EL (cell line): ENCODE data around the gene FBXO3.

Experiments used
- DNase-seq: peaks from one replicate; pipeline ENCODE4 v3.0.0-alpha.2; 2016

FBXO3 gene

DNA sequence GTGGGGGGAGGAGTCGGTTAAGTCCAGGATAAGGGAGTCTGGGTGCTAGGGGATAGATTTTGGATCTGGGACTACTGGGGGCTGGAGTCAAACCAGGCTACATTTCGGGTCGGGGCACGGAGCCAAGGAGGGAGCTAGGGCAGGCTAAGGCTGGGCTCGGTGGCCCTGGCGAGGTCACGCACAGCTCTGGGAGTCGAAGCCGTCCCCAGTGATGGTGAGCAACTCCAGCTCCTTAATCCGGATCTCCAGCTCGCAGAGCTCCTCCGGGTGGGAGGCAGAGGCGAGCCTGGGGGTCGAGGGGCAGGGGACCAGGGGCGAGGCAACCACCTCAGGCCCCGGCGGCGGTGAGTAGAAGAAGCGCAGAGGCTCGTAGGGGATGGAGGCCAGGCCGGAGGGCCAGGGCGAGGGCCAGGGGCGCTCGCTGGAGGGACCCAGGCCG lies 74.2 kb downstream of the FBXO3 start:
- no peak for DNase-seq

DNA sequence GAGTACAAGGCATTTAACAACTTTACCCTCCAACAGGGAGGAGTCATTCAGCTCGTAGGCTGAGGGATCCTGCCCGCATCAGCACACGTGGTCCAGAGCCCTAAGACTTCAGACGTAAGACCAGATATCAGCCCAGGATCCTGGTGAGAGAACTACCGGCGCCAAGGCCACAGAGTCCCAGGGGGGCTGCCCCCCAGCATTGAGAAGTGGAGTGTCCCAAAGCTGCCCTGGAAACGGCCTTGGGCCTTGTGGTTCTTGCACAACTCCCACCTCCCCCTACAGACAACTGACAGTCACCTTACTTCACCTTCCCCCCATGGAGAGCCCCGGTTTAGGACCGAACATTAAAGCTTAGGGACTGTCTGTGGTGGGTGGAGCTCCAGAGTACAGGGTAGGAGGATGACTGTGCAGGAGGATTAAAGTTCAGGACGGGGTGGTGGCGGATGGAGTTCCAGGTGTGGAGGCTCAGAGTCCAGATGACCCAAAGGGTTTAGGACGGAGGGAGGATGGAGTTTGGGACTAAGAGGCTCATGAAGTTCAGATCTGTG lies 74.7 kb downstream of the FBXO3 start:
- no peak for DNase-seq

DNA sequence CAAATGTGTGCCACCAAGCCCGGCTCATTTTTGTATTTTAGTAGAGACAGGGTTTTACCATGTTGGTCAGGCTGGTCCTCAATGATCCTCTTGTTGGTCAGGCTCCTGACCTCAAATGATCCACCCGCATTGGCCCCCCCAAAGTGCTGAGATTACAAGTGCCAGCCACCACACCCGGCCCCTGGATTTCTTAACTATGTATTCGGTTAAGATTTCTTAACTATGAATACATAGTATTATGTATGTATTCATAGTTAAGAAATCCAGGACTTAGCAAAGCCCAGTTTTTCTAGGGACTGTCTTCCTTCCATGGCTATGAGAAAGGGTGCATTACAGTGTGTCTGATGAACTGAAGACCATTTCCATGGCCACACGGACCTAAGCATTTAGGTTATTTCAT lies 75.4 kb downstream of the FBXO3 start:
- DNase-seq, result no peak

DNA sequence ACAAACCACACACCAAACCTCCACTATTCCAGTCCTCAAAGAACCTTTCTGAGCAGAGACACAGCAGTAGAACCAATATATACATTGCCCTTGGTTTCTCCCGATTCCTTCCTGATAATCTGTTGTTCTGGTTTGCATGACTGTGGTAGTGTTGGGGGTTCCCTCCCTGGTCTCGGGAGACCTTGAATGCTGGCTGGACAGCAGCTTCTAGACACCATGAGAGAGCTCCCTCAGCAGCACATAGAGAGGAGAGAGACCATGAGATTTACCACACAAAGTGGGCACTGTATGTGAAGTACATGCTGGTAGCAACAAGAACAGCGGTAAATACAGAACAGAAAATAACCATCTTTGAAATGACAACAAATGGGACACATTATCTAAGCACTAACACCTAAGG lies 76.3 kb downstream of the FBXO3 start:
- DNase-seq, result no peak

DNA sequence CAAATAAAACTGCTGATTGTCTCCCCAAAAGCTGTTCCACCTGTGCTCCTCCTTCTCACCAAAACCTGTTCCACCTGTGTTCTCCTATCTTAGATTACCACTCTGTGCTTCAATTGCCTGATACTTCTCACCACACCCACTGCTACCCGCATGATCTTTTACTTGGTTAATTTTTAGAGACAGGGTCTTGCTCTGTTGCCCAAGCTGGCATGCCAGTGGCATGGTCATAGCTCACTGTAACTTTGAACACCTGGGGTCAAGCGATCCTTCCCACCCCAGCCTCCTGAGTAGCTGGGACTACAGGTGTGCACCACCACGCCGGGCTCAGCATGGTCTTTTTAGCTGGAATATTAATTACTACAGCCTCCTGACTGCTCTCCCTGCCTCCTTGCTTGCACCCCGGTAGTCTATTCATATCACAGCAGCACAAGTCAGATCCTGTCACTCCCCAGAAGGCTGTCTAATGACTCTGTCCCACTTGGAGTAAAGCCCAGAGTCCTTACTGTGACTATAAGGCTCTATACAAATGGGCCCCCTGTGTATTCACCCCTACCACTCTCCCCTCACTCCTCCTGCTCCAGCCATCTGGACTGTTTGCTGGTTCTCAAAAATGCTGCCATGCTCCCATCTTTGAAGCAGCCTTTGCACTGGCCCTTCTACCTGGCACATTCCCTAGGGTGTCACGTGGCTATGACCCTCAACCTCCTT lies 77.2 kb downstream of the FBXO3 start:
- DNase-seq, result no peak

DNA sequence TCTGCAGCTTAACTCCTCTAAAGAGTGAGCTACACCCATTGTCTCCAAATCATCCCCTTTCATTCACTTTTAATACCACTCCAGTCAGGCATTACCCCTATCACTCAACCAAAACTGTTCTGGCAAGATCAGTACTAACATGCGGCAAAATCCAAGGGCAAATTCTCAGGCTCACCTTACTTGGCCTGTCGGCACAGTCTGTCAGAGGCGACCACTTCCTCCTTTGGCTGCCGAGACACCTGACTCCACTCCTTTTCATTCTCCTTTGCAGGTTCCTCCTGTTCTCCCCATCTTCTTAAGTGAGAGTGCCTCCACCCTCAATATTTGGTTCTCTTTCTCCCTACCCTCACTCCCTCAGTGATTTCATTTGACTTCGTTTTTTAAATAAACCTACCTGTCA lies 77.9 kb downstream of the FBXO3 start:
- DNase-seq, result no peak

DNA sequence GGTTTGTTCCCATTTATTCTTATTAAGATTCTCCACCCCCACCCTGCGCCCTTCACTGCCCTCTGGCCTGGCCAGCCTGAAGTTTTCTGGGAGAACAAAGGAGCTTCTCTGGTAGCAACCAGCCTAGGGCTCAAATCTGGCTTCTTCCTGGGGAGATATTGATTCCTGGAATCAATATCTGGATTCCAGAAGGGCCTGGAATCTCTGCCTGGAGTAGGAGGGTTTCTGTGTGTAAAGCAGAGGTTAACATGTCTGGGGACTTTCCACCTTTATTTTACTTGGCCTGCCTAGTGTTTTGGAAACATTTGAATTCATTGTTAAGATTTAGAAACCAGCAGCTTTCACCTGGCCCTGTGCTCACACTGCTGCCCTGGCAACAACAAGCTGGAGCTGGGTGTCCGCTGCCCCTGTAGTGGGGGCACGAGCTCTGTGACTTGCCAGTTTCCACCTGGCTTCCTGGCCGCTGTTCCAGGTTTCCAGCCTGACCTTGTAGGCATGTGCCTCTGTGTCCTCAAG lies 79.2 kb downstream of the FBXO3 start:
- no peak for DNase-seq

DNA sequence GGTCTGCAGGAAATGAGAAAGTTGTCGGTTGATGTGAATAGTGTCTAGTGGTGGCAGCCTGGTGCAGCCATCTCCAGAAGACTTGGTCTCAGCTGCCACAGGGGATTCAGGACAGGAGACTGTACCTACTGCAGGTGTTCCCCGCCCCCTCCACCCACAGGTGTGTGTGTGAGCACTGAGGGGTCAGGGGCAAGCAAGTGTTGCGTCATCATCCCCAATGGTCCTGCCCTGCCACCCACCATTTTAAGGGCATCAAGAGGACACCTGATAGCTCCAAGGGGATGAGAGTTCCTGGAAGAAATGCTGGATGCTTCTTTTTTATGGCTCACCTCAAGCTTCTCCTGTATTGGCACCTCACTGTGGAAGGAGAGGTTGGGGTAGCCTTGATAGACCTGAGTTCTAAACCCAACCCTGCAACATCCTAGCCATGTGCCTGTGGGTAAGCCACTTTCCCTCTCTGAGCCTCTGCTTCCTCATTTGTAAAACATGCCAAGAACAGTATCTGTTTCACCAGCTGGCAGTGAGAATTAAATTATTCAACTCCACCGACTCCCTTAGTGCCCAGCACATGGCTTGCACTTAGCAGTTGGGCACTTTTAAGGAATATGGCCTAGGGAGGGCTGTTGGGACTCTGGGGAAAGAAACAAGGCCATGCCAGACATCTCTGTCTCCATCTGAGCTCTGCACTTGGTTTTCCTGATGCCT lies 79.8 kb downstream of the FBXO3 start:
- no peak for DNase-seq

DNA sequence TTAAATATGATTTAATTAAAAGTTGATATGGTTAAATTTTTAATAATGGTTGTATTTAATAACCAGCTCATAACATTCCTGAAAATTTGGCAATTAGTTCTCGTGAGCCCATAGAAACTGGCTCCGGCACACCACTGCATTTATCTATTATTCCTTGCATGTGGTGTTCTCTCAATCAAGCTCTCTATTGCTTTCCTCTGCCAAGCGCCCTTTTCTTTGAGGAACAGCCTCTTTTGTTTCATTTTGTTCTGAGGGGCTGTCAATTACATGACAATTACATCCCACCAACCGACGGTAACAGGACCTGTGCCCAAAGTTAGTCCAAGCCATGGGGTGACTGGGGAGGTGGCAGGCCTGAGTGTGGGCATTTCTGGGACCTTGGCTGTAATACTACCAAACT lies 81.8 kb downstream of the FBXO3 start:
- DNase-seq, result no peak

DNA sequence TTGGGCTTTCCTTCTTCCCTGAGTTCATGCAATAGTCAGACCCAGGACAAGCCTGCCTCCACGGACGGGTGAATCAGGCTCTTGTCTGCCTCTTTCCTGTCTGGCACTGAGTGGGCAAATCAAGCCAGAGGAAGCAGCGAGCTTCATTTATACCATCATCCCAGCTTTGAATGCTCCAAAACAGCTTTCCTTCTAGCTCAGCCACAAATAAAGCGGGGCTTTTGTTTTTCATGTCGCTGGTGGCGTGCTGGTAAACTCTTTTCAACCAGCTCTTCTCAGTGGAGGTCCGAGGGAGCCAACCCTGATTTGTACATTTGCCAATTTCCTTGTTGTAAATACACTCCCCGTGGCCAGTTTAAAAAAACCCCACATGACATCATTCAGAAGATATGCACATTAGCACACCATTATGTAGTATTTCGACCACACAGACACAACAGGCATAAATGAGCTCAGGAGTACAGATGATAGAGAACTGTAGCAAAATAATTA lies 82.3 kb downstream of the FBXO3 start:
- peak; percentile 98 for DNase-seq

DNA sequence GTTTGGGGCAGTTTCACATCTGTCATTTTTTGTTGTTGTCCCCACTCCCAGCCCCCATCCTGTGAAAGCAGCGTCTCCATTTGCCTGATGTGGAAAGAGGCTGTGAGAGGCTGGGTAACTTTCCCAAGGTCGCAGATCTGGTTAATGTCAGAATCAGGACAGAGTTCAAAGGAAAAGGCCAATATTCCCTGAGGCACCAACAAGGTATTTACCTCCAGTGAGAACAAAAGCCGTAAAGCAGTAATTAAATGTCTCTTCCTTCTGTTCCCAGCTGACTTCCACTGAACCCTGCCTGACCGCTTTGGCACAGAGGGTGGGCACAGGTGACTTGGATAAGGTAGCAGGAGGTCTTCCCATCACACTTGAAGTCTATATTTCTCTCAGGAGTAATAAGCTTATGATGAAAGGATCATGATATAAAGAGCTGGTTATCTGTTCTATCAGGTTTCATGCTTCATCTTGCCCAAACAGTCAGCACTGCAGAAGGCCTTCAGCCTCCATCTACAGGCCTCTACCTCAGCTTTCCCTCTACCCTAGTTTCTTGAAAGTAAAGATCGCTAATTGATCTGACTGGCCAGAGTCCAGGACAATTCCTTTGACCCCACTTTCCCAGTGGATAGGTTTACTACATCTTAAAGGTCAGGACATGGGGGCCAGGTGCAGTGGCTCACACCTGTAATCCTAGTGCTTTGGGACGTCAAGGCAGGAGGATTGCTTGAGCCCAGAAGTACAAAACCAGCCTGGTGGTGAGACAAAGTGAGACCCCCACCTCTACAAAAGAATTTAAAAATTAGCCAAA lies 83.1 kb downstream of the FBXO3 start:
- no peak for DNase-seq
